T47D (cell line): ENCODE data around the gene BAD.

ENCODE experiments used
- DNase-seq, 2 experiments: peaks; one replicate each; pipeline versions ENCODE4 v3.0.0 to v3.0.0-alpha.2; 2011 to 2012; ENCODE audit warnings: low read depth in 1 of 2, low spot score in 1 of 2
- JUND ChIP-seq: IDR thresholded peaks from 2 replicates; pipeline ENCODE4 v1.6.1; 2012; ENCODE audit warnings: low read depth
- in situ Hi-C: cut with HindIII; loops from 2 replicates; pipeline ENCODE4 v1.10.0; 2016; ENCODE audit warnings: low sequenced_read_pairs, low pct_unique_long_range_greater_than_20kb

BAD gene

GRCh38 chr11:64306876-64307622 is 22.6 kb upstream of the BAD start:
- TF ChIP-seq JUND = no peak
- no peak for DNase-seq
- in situ Hi-C loops = no loop called here

- in situ Hi-C loops = no loop called here
- DNase-seq = no peak
- no peak for TF ChIP-seq JUND
Measured at GRCh38 chr11:64306563-64306875, 22.1 kb upstream of the BAD start.

GRCh38 chr11:64305691-64306562 is 21.5 kb upstream of the BAD start:
- DNase-seq = peak in 1 of 2 experiments; percentile 78
- no peak for TF ChIP-seq JUND
- in situ Hi-C loops = no loop called here

- no peak for TF ChIP-seq JUND
- in situ Hi-C loops = no loop called here
- DNase-seq = peak; percentile 97 to 99
Measured at GRCh38 chr11:64305075-64305690, 20.7 kb upstream of the BAD start, which contains the start of gene ESRRA. ESRRA (plus strand) TSS chr11:64305524; CDS start chr11:64307180, 1,656 bp downstream.

GRCh38 chr11:64304316-64305072 is 20.0 kb upstream of the BAD start:
- DNase-seq = peak; percentile 92 to 93
- in situ Hi-C loops = no loop called here
- TF ChIP-seq JUND = no peak

GRCh38 chr11:64304032-64304315 is 19.5 kb upstream of the BAD start:
- in situ Hi-C loops = no loop called here
- no peak for DNase-seq
- no peak for TF ChIP-seq JUND

GRCh38 chr11:64303109-64304031 is 18.9 kb upstream of the BAD start:
- no peak for DNase-seq
- in situ Hi-C loops = no loop called here
- TF ChIP-seq JUND = no peak

GRCh38 chr11:64299847-64300648 is 15.6 kb upstream of the BAD start, which contains the start of gene CATSPERZ:
CATSPERZ (plus strand) TSS chr11:64300358; CDS start chr11:64300411, 53 bp downstream.
- in situ Hi-C loops = no loop called here
- TF ChIP-seq JUND = no peak
- no peak for DNase-seq

GRCh38 chr11:64298966-64299846 is 14.7 kb upstream of the BAD start:
- in situ Hi-C loops = no loop called here
- no peak for DNase-seq
- no peak for TF ChIP-seq JUND
